Measurements from ENCODE around the gene SNX9. TPM values are rescaled to one million over a fixed set of nuclear protein-coding genes. Genes with fewer than 3 reads are reported as not detected.

Gene SNX9
- total RNA-seq, 1 experiment from 2014 or later, result 31.3 TPM

- Histone ChIP-seq H4K5ac (ENCODE audit: insufficient read length, low read depth, low read length) (no peak overlapping the region), H3K4me1 (ENCODE audit: insufficient read depth, low read length) (peaks cover 11% of the 10 kb centered on the region), H3K14ac (ENCODE audit: insufficient read depth, low read length) (no peak overlapping the region), H2AFZ (ENCODE audit: low read length) (no peak overlapping the region), H2BK15ac (ENCODE audit: low read depth, low read length) (no peak overlapping the region), H3K9ac (ENCODE audit: extremely low read depth, insufficient read length, low read length) (no peak overlapping the region), H3K4ac (ENCODE audit: low read depth, low read length) (no peak overlapping the region), H3K27ac (ENCODE audit: insufficient read length, low read depth, low read length) (no peak overlapping the region), H3K79me2 (ENCODE audit: insufficient read depth, low read length) (peaks cover 54% of the 10 kb centered on the region; the same call in 1 of the 2 replicates), H4K8ac (replicated peaks; ENCODE audit: insufficient read length, low read depth, low read length) (no peak overlapping the region), H2BK20ac (ENCODE audit: low read depth, low read length, poor library complexity, severe bottlenecking) (no peak overlapping the region), H3K23ac (ENCODE audit: insufficient read length, low read depth, low read length) (no peak overlapping the region), H3K9me3 (ENCODE audit: control insufficient read depth, low read depth, low read length) (no peaks in the 10 kb centered on the region), H2BK12ac (ENCODE audit: insufficient read length, low read depth, low read length) (no peak overlapping the region), H2AK5ac (ENCODE audit: insufficient read length, low read length) (no peak overlapping the region), H3K23me2 (ENCODE audit: insufficient read length, low read depth, low read length, poor library complexity, severe bottlenecking) (no peaks in the 10 kb centered on the region), H4K91ac (ENCODE audit: insufficient read length, low read depth, low read length) (no peak overlapping the region), H3T11ph (ENCODE audit: low read length) (no peak overlapping the region), H2BK5ac (ENCODE audit: insufficient read length, low read length) (no peak overlapping the region), H3K27me3 (ENCODE audit: insufficient read depth, low read length) (no peaks in the 10 kb centered on the region), H3K79me1 (ENCODE audit: insufficient read depth, low read depth, low read length, poor library complexity, severe bottlenecking) (peaks cover 8% of the 10 kb centered on the region), H3K4me2 (ENCODE audit: insufficient read depth, insufficient read length, low read length) (no peak overlapping the region), H4K20me1 (ENCODE audit: control insufficient read depth, insufficient read depth, insufficient read length) (no peaks in the 10 kb centered on the region), H2BK120ac (ENCODE audit: low read depth, low read length, poor library complexity, severe bottlenecking) (no peak overlapping the region), H3K18ac (ENCODE audit: insufficient read length, low read depth, low read length) (no peak overlapping the region), H3K56ac (ENCODE audit: insufficient read length, low read depth, low read length) (no peak overlapping the region)
- no peak for TF ChIP-seq CTCF (conservative IDR thresholded peaks at IDR 0.05)
- H3K4me3 Mint-ChIP-seq, result no peak overlapping the region
- H3K27me3 Mint-ChIP-seq (ENCODE audit: low read depth), result no peaks in the 10 kb centered on the region
- H3K36me3 Mint-ChIP-seq (ENCODE audit: insufficient read depth in 1 of 3, low read depth in 3 of 3), result peaks cover 12 to 15% (median 12%) of the 10 kb centered on the region in 3 experiments
- H3K9me3 Mint-ChIP-seq, result peaks cover 13 to 14% of the 10 kb centered on the region in 2 experiments; a peak in 4 of 5 replicates
- WGBS (ENCODE audit: extremely low coverage, insufficient read length, low lambda C conversion rate), result no CpG with 5 or more reads among the region's 2 CpGs
- no peak for DNase-seq
- H3K4me1 Mint-ChIP-seq, result peaks cover 24 to 40% of the 10 kb centered on the region in 2 experiments
- no peak overlapping the region for H3K27ac Mint-ChIP-seq
Observed at GRCh38 chr6:157853018-157853805, 30.2 kb downstream of the SNX9 start.

Data from H9 (cell line).